AML-193 (cell line): ENCODE data around the gene DYRK3.
A peak's percentile ranks its signal among the peaks of the same experiment; 100 is the strongest.
"Not testable (repeated sequence)": the region's sequence is repeated elsewhere in the genome, so short reads cannot be mapped to it uniquely, and the experiment has no call there.

ENCODE experiments used
- DNase-seq, 2 experiments: peaks; one replicate each; lab custom pipeline; 2025; lab: John Stamatoyannopoulos, UW

DYRK3 gene

GRCh38 chr1:206631085-206631509 is 4.2 kb upstream of the DYRK3 start:
- DNase-seq: peak; percentile 69 to 75

- no peak for DNase-seq
These were observed 1.6 kb upstream of the DYRK3 start for GRCh38 chr1:206633708-206634121.

GRCh38 chr1:206634365-206635079 is 814 bp upstream of the DYRK3 start:
- DNase-seq: peak; percentile 50 to 61

GRCh38 chr1:206635978-206636345 is 626 bp downstream of the DYRK3 start:
- no peak for DNase-seq

GRCh38 chr1:206636671-206637070 is 1.3 kb downstream of the DYRK3 start:
- no peak for DNase-seq

DNA sequence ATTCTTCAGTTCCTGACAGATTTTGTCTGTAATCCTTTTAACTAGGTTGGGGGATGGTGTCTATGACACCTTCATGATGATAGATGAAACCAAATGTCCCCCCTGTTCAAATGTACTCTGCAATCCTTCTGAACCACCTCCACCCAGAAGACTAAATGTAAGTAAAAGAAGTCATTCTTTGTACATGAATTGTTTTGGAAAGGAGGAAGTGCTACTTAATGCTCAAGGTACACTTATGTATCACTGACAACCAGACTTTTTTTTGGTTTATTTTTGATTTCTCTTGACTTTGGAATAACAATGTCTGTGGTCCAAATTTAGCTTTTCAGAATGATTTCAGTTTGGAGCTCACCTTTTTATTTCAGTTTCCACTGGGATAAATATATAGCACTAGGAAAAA is 2.3 kb downstream of the DYRK3 start:
- peak; percentile 3 to 28 for DNase-seq

DNA sequence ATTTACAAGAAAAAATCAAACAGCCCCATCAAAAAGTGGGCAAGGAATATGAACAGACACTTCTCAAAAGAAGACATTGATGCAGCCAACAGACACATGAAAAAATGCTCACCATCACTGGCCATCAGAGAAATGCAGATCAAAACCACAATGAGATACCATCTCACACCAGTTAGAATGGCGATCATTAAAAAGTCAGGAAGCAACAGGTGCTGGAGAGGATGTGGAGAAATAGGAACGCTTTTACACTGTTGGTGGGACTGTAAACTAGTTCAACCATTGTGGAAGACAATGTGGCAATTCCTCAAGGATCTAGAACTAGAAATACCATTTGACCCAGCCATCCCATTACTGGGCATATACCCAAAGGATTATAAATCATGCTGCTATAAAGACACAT is 6.7 kb downstream of the DYRK3 start:
- not testable (repeated sequence) for DNase-seq

GRCh38 chr1:206643118-206643698 is 7.9 kb downstream of the DYRK3 start:
- DNase-seq: no peak

DNA sequence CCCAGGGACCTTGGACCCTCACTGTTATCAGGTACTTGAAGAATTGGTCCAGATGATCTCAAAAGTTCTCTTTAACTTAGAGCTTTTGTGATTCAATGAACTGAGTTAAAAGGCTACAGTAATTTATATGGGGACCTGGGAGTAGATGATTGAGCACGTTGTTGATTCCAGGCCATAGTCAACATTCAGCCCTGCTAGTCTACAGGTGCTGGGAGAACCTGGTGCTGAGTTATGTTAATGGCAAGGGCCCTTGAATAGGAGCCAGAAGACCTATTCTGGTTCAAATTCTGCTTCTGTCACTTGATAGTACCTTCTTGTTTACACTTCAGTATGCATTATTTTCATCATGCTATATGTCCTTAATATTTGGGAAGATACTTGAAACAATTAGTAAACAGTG is 11.2 kb downstream of the DYRK3 start:
- no peak for DNase-seq

GRCh38 chr1:206647224-206647623 is 11.9 kb downstream of the DYRK3 start:
- no peak for DNase-seq

DNA sequence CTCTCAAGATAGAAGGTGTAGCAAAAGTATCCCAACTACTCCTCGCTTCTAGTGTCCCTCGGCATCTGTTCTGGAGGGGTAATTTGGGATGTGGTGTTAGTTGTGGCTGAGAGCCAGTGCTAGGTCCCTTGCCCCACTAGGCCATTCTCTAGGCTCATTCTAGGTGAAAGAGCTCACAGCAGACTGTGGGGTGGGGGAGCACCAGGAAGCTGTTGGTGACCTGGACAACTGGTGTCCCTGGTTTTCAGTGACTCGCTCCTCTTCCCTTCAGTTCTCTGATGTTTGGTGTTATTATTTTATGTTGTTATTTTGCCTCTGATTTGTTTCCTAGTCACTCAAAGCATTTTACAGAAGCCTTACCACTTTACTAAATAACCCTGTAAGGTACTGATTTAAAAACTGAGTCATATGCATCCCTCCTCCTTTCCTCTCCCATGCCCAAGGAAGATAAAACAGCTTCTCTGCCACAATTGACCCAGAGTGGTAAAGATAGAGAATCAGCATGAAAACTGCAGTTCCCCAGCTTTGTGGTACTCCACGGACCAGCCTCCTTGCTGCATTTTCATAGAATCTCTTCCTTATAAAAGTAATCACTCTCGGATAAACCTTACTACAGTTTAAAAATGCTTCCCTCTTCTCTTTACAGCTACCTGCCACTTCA is 14.1 kb downstream of the DYRK3 start:
- no peak for DNase-seq

- DNase-seq: no peak
These were observed 15.7 kb downstream of the DYRK3 start for GRCh38 chr1:206651014-206651413.

DNA sequence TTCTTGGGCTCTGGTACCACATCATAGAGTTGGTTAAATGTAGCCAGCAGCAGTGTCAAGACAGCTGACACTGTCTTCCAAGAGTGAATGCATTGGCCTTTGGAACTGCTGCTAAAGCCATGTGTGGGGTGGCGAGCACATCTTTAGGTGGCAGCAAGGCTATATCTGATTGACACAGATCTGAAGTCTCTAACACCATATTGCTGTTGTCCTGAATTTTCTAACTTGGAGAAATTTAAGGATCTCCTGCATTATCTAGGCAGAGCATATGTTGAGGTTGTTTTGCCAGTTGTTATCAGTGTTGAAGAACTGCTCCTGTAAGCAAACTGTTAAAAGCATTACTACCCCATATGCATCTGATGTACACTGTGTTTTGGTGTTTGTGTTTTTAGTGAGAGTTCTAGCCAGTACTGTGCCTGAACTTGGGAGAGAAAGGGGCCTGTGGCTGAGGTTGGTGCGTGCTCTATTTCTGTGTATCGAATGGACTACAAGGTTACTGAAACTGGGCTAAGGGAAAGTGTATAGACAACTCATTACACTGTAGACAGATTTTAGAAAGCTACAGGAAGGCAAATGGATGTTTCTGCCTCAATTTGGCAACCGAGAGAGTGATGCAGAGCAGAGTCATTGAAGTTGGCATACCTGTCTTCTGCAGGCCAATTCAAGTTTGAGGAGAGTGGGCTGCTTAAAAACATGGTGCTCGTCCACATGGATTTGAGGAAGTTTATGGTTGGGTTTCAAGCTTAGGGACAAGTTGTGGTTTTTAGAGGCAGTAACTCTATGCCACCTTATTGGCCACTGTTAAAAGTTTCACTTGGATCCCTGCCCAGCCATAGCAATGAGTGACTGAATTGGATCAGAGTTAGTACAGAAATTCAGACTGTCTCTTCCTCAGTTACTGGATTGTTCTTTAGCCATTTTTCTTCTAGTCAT is 16.9 kb downstream of the DYRK3 start:
- peak in 1 of 2 experiments; percentile 7 for DNase-seq

- no peak for DNase-seq
These were observed 18.6 kb downstream of the DYRK3 start for GRCh38 chr1:206653715-206654459.

DNA sequence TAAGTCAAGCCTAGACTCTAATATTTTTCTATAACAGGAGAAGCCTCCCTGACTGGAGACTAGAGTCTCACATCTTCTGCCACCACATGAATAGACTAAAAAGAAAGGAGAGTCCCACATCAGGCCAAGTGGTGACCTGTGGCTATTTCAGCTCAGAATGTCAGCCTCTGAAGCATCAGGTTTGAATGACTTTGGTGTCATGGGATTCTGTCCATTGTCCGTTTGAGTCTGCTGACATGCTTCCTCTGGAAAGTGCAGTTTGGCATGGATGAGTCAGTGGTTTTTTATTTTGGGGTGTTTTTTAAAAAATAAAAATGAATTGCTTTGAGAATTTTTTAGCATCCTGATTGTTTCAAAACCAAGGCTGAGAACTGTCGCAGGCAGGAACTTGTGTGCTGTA is 19.5 kb downstream of the DYRK3 start:
- no peak for DNase-seq

- no peak for DNase-seq
These were observed 20.1 kb downstream of the DYRK3 start for GRCh38 chr1:206655471-206655882.

- DNase-seq: no peak
These were observed 21.6 kb downstream of the DYRK3 start for GRCh38 chr1:206656936-206657335.

DNA sequence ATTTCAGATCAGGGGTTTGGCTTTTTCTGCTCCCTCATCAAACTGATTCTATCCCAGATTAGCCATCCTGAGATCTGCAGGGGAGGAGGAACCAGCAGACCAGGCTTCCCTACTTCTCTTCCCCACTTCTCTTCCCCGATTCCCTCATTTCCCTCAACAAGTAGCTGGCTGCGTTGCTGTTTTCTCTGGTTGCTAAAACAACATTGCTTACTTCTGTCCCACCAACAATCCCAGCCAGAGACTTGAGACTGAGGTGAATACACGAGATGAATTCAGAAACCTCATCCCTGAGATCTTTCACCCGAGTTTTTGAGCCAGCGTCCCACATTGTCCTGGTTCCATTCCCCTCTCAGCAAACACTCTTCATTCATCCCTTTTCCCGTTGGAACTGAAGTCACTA is 22.4 kb downstream of the DYRK3 start:
- DNase-seq: no peak

GRCh38 chr1:206658264-206658980 is 23.1 kb downstream of the DYRK3 start:
- peak in 1 of 2 experiments; percentile 42 for DNase-seq

- DNase-seq: no peak
These were observed 23.6 kb downstream of the DYRK3 start for GRCh38 chr1:206658981-206659273.

DNA sequence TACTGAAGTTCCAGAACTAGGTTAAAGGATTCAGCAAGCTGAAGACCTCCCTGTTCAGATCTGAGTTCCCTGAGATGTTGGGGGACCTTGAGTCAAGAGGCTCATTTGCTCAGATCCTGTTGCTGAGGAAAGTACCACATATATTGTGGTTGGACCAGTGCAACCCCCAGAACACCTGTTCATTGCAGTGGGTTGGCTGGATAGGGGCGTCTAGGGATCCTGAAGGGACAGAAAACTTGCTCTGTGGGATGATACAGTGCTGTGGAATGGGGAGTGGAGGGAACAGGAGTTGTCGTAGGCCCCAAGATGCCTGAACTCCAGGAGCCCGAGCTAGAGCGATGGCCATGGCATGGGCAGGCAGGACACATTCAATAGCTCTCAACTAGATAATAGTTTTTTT is 24.8 kb downstream of the DYRK3 start:
- no peak for DNase-seq
